Embryonic facial prominence (tissue), 1 donor: Measurements from ENCODE around the gene P3H2.
"Not testable (repeated sequence)": the region's sequence is repeated elsewhere in the genome, so short reads cannot be mapped to it uniquely, and the experiment has no call there.

Experiments
- DNase-seq: peaks from one replicate; pipeline ENCODE4 v3.0.0-alpha.2; 2016; ENCODE audit errors: extremely low spot score

The P3H2 gene

GRCh38 chr3:190086191-190086590, 34.5 kb downstream of the P3H2 start:
- DNase-seq, result no peak

GRCh38 chr3:190084983-190085382, 35.7 kb downstream of the P3H2 start:
- no peak for DNase-seq

GRCh38 chr3:190083635-190084034, 37.1 kb downstream of the P3H2 start:
- DNase-seq, result no peak

GRCh38 chr3:190081389-190081788, 39.3 kb downstream of the P3H2 start:
- no peak for DNase-seq

GRCh38 chr3:190079173-190079572, 41.5 kb downstream of the P3H2 start:
- DNase-seq, result not testable (repeated sequence)

- no peak for DNase-seq
Observed at GRCh38 chr3:190077395-190078045, 43.2 kb downstream of the P3H2 start.

GRCh38 chr3:190076601-190077394, 43.9 kb downstream of the P3H2 start:
- DNase-seq, result peak; percentile 77

- DNase-seq, result no peak
Observed at GRCh38 chr3:190076136-190076535, 44.6 kb downstream of the P3H2 start.

GRCh38 chr3:190074817-190075216, 45.9 kb downstream of the P3H2 start:
- DNase-seq, result no peak

GRCh38 chr3:190073264-190074008, 47.3 kb downstream of the P3H2 start:
- DNase-seq, result no peak

- DNase-seq, result no peak
Observed at GRCh38 chr3:190072856-190073255, 47.8 kb downstream of the P3H2 start.

- not testable (repeated sequence) for DNase-seq
Observed at GRCh38 chr3:190071921-190072320, 48.8 kb downstream of the P3H2 start.

- DNase-seq, result no peak
Observed at GRCh38 chr3:190070622-190071347, 49.9 kb downstream of the P3H2 start.

- DNase-seq, result no peak
Observed at GRCh38 chr3:190065204-190065603, 55.5 kb downstream of the P3H2 start.

GRCh38 chr3:190064659-190065058, 56.0 kb downstream of the P3H2 start:
- no peak for DNase-seq

GRCh38 chr3:190064112-190064511, 56.6 kb downstream of the P3H2 start:
- no peak for DNase-seq

- no peak for DNase-seq
Observed at GRCh38 chr3:190063490-190063889, 57.2 kb downstream of the P3H2 start.

GRCh38 chr3:190060192-190060775, 60.4 kb downstream of the P3H2 start:
- DNase-seq, result no peak

GRCh38 chr3:190059242-190059590, 61.5 kb downstream of the P3H2 start:
- DNase-seq, result no peak

GRCh38 chr3:190058521-190059241, 62.0 kb downstream of the P3H2 start:
- DNase-seq, result no peak

GRCh38 chr3:190056742-190057141, 64.0 kb downstream of the P3H2 start:
- DNase-seq, result no peak
